ENCODE results near the gene LGR4. TPM values are rescaled to one million over a fixed set of nuclear protein-coding genes. Genes with fewer than 3 reads are reported as not detected.
A peak's percentile ranks its signal among the peaks of the same experiment; 100 is the strongest.

LGR4 gene
- total RNA-seq, 3 donors from 2014 or later (not counting 1 experiment from before 2014, with no cell fraction given) = 0.08 to 0.70 (median 0.35) TPM

DNA sequence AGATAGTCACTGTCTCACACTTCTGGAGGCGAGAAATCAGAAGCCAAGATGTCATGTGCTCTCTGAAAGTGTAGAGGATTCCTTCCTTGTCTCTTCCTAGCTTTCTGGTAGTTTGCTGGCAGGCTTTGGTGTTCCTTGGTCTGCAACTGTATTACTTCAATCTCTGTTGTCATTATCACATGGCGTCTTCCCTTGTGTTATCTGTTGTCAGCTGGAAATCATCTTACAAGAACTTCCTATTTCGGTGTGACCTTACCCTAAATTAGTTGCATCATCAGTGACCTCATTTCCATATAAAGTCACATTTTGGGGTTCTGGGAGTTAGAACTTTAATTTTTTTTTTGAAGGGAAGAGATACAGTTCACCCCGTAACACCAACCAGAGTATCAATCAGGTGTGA, 37.3 kb upstream of the LGR4 start:
- intact Hi-C loops (cut with micrococcal nuclease) = no loop called here
- ATAC-seq = no peak

GRCh38 chr11:27507557-27508322, 35.1 kb upstream of the LGR4 start:
- WGBS (ENCODE audit: insufficient coverage) = 100% methylated on average over 2 of the region's 4 CpGs
- Histone ChIP-seq H3K27ac (ENCODE audit: low read length) (no peak overlapping the region), H3K27me3 (ENCODE audit: control insufficient read depth, insufficient read depth, low read length) (no peaks in the 10 kb centered on the region), H3K36me3 (ENCODE audit: control insufficient read depth, insufficient read depth, low read length) (peaks cover 3% of the 10 kb centered on the region), H3K4me1 (ENCODE audit: control insufficient read depth, insufficient read depth, low read length) (peaks cover 12% of the 10 kb centered on the region), H3K4me3 (ENCODE audit: low read length) (peak overlapping the region; percentile 94), H3K9me3 (ENCODE audit: control insufficient read depth, insufficient read depth, low read length) (no peaks in the 10 kb centered on the region)
- no peaks in the 10 kb centered on the region for H3K36me3 Mint-ChIP-seq
- no peak for ATAC-seq
- no peaks in the 10 kb centered on the region for H3K27me3 Mint-ChIP-seq (ENCODE audit: low read depth in 2 of 2)
- peak in 1 of 2 donors; percentile 19 for DNase-seq
- H3K4me3 Mint-ChIP-seq = peak overlapping the region; percentile 95
- H3K27ac Mint-ChIP-seq = peak overlapping the region; percentile 91 to 99
- H3K4me1 Mint-ChIP-seq = peaks cover 28 to 43% of the 10 kb centered on the region in 2 donors
- TF ChIP-seq, protein P1, sequence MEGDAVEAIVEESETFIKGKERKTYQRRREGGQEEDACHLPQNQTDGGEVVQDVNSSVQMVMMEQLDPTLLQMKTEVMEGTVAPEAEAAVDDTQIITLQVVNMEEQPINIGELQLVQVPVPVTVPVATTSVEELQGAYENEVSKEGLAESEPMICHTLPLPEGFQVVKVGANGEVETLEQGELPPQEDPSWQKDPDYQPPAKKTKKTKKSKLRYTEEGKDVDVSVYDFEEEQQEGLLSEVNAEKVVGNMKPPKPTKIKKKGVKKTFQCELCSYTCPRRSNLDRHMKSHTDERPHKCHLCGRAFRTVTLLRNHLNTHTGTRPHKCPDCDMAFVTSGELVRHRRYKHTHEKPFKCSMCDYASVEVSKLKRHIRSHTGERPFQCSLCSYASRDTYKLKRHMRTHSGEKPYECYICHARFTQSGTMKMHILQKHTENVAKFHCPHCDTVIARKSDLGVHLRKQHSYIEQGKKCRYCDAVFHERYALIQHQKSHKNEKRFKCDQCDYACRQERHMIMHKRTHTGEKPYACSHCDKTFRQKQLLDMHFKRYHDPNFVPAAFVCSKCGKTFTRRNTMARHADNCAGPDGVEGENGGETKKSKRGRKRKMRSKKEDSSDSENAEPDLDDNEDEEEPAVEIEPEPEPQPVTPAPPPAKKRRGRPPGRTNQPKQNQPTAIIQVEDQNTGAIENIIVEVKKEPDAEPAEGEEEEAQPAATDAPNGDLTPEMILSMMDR (IDR thresholded peaks at IDR 0.05) = no peak
- intact Hi-C loops (cut with micrococcal nuclease) = no loop called here
- H3K9me3 Mint-ChIP-seq = peaks cover 0 to 3% of the 10 kb centered on the region in 2 donors

More for the DNA sequence above, 37.3 kb upstream of the LGR4 start:
- Histone ChIP-seq H3K4me1 (ENCODE audit: control insufficient read depth, insufficient read depth, low read length) (peaks cover 8% of the 10 kb centered on the region), H3K27me3 (ENCODE audit: control insufficient read depth, insufficient read depth, low read length) (no peaks in the 10 kb centered on the region), H3K9me3 (ENCODE audit: control insufficient read depth, insufficient read depth, low read length) (no peaks in the 10 kb centered on the region), H3K27ac (ENCODE audit: low read length) (no peak overlapping the region), H3K4me3 (ENCODE audit: low read length) (no peak overlapping the region), H3K36me3 (ENCODE audit: control insufficient read depth, insufficient read depth, low read length) (no peaks in the 10 kb centered on the region)
- no peaks in the 10 kb centered on the region for H3K36me3 Mint-ChIP-seq
- H3K4me1 Mint-ChIP-seq = peaks cover 23 to 38% of the 10 kb centered on the region in 2 donors
- H3K27ac Mint-ChIP-seq = no peak overlapping the region
- peaks cover 0 to under 1% of the 10 kb centered on the region in 2 donors for H3K27me3 Mint-ChIP-seq (ENCODE audit: low read depth in 2 of 2)
- TF ChIP-seq, protein P1 (IDR thresholded peaks at IDR 0.05) = no peak
- DNase-seq = no peak
- H3K4me3 Mint-ChIP-seq = no peak overlapping the region
- 96% methylated on average over 3 of the region's 4 CpGs for WGBS (ENCODE audit: insufficient coverage)
- peaks cover 0 to 3% of the 10 kb centered on the region in 2 donors for H3K9me3 Mint-ChIP-seq

- no peaks in the 10 kb centered on the region for H3K36me3 Mint-ChIP-seq
- H3K4me1 Mint-ChIP-seq = peaks cover 32 to 53% of the 10 kb centered on the region in 2 donors
- peak; percentile 90 to 98 (median 92) for ATAC-seq
- Histone ChIP-seq H3K36me3 (ENCODE audit: control insufficient read depth, insufficient read depth, low read length) (peaks cover 7% of the 10 kb centered on the region), H3K4me1 (ENCODE audit: control insufficient read depth, insufficient read depth, low read length) (peaks cover 12% of the 10 kb centered on the region), H3K4me3 (ENCODE audit: low read length) (peak within 1 kb of the TSS; percentile 94), H3K27me3 (ENCODE audit: control insufficient read depth, insufficient read depth, low read length) (no peaks in the 10 kb centered on the region), H3K9me3 (ENCODE audit: control insufficient read depth, insufficient read depth, low read length) (no peaks in the 10 kb centered on the region), H3K27ac (ENCODE audit: low read length) (peak within 1 kb of the TSS; percentile 97)
- DNase-seq = peak; percentile 82 to 98
- intact Hi-C loops (cut with micrococcal nuclease) = loop anchor here (1.0 kb wide), 1 partner anchor 143 kb away; the partner anchor contains the start of gene CCDC34
- peaks cover 0 to 3% of the 10 kb centered on the region in 2 donors for H3K9me3 Mint-ChIP-seq
- TF ChIP-seq, protein P1 (IDR thresholded peaks at IDR 0.05) = peak; percentile 22
- peak within 1 kb of the TSS; percentile 91 to 99 for H3K27ac Mint-ChIP-seq
- H3K27me3 Mint-ChIP-seq (ENCODE audit: low read depth in 2 of 2) = no peaks in the 10 kb centered on the region
- under 1% methylated on average over 60 of the region's 60 CpGs for WGBS (ENCODE audit: insufficient coverage)
- peak within 1 kb of the TSS; percentile 95 for H3K4me3 Mint-ChIP-seq
Measured at GRCh38 chr11:27506200-27507182, 33.9 kb upstream of the LGR4 start, which contains the start of gene LIN7C. Gene LIN7C, minus strand, starts transcription at chr11:27506769. Its CDS starts 17 bp downstream, at chr11:27506752.
